Measurements from ENCODE around the gene ALK. TPM values are rescaled to one million over a fixed set of nuclear protein-coding genes. Genes with fewer than 3 reads are reported as not detected.
A peak's percentile ranks its signal among the peaks of the same experiment; 100 is the strongest.

ALK gene
- total and polyA plus RNA-seq, 2 experiments from 2014 or later = 0.35 TPM; not detected in 1

GRCh38 chr2:29309090-29310029 is 612.0 kb downstream of the ALK start:
- Mint-ChIP-seq H3K9me3 (no peaks in the 10 kb centered on the region), H3K4me3 (no peak overlapping the region), H3K4me1 (peaks cover 22% of the 10 kb centered on the region), H3K27me3 (ENCODE audit: insufficient read depth, low read depth, poor library complexity) (peaks cover 1% of the 10 kb centered on the region), H3K36me3 (ENCODE audit: low read depth) (no peaks in the 10 kb centered on the region), H3K27ac (no peak overlapping the region)
- Histone ChIP-seq H3K4me3 (no peak overlapping the region), H3K79me2 (replicated peaks; ENCODE audit: insufficient read depth) (no peaks in the 10 kb centered on the region), H2AFZ (no peak overlapping the region; the same call in 1 of the 2 replicates), H4K20me1 (replicated peaks; ENCODE audit: insufficient read depth) (no peaks in the 10 kb centered on the region), H3K9me2 (ENCODE audit: insufficient read depth) (no peaks in the 10 kb centered on the region), H3K36me3 (ENCODE audit: insufficient read depth) (no peaks in the 10 kb centered on the region), H3K4me2 (0 out of 2 replicates have a peak overlapping the region, but pooled peaks have one; percentile 32), H3K4me1 (ENCODE audit: insufficient read depth) (peaks cover 15% of the 10 kb centered on the region; the same call in 1 of the 2 replicates), H3K27ac (ENCODE audit: low read depth) (no peak overlapping the region), H3F3A (replicated peaks; ENCODE audit: low read depth) (no peaks in the 10 kb centered on the region), H3K27me3 (ENCODE audit: insufficient read depth) (no peaks in the 10 kb centered on the region)
- TF ChIP-seq CREB1 (CRISPR knock-in tag; IDR thresholded peaks at IDR 0.05; ENCODE audit: low read depth) (0 out of 2 replicates have a peak, but pooled peaks have one; percentile 6), ZNF462 (CRISPR knock-in tag; IDR thresholded peaks at IDR 0.05) (no peak), ETS1 (IDR thresholded peaks at IDR 0.05) (no peak), CTCF (conservative IDR thresholded peaks at IDR 0.05; ENCODE audit: low read depth in 2 of 2) (peak; percentile 71 to 77)
- DNase-seq (ENCODE audit: low spot score) = peak; percentile 88
- peak; percentile 96 for ATAC-seq
